ENCODE measurements around the gene FRMD4B.

Gene FRMD4B

GRCh38 chr3:69180869-69181591, 204.9 kb downstream of the FRMD4B start:
- H3F3A ChIP-seq (ENCODE audit: insufficient read depth, low read length): no peaks in the 10 kb centered on the region
- H3K4me2 ChIP-seq (ENCODE audit: low read length): no peak overlapping the region
- H3K27ac ChIP-seq (ENCODE audit: low read depth, low read length, poor library complexity, severe bottlenecking): no peak overlapping the region
- H4K20me1 ChIP-seq (ENCODE audit: insufficient read depth, low read length): no peaks in the 10 kb centered on the region
- H3K4me1 ChIP-seq (ENCODE audit: insufficient read depth, low read length, severe bottlenecking): no peaks in the 10 kb centered on the region
- H3K9me2 ChIP-seq (ENCODE audit: low read depth, low read length): no peaks in the 10 kb centered on the region
- TF ChIP-seq CTCF (IDR thresholded peaks at IDR 0.05; ENCODE audit: low read length) (no peak), EZH2 (IDR thresholded peaks at IDR 0.05; ENCODE audit: borderline replicate concordance, low read length) (no peak)
- no peak overlapping the region for H2AFZ ChIP-seq (ENCODE audit: low read length)
- no peaks in the 10 kb centered on the region for H3K36me3 ChIP-seq (ENCODE audit: insufficient read depth, low read length)
- H3K79me2 ChIP-seq (ENCODE audit: insufficient read depth, low read length): no peaks in the 10 kb centered on the region
- no peaks in the 10 kb centered on the region for H3K27me3 ChIP-seq (ENCODE audit: insufficient read depth, low read length)
- H3K9me3 ChIP-seq (ENCODE audit: low read length): no peaks in the 10 kb centered on the region
- H3K4me3 ChIP-seq (ENCODE audit: low read depth, low read length, poor library complexity, severe bottlenecking): no peak overlapping the region
- no peak overlapping the region for H3K9ac ChIP-seq (ENCODE audit: low read length)

GRCh38 chr3:69179740-69180372, 206.0 kb downstream of the FRMD4B start:
- no peaks in the 10 kb centered on the region for H4K20me1 ChIP-seq (ENCODE audit: insufficient read depth, low read length)
- H3K4me2 ChIP-seq (ENCODE audit: low read length): no peak overlapping the region
- TF ChIP-seq CTCF (IDR thresholded peaks at IDR 0.05; ENCODE audit: low read length): no peak
- TF ChIP-seq EZH2 (IDR thresholded peaks at IDR 0.05; ENCODE audit: borderline replicate concordance, low read length): no peak
- H3K4me1 ChIP-seq (ENCODE audit: insufficient read depth, low read length, severe bottlenecking): no peaks in the 10 kb centered on the region
- H3K27me3 ChIP-seq (ENCODE audit: insufficient read depth, low read length): no peaks in the 10 kb centered on the region
- H2AFZ ChIP-seq (ENCODE audit: low read length): no peak overlapping the region
- H3K9me3 ChIP-seq (ENCODE audit: low read length): no peaks in the 10 kb centered on the region
- no peaks in the 10 kb centered on the region for H3K9me2 ChIP-seq (ENCODE audit: low read depth, low read length)
- H3K36me3 ChIP-seq (ENCODE audit: insufficient read depth, low read length): no peaks in the 10 kb centered on the region
- no peak overlapping the region for H3K9ac ChIP-seq (ENCODE audit: low read length)
- no peaks in the 10 kb centered on the region for H3F3A ChIP-seq (ENCODE audit: insufficient read depth, low read length)
- no peaks in the 10 kb centered on the region for H3K79me2 ChIP-seq (ENCODE audit: insufficient read depth, low read length)
- no peak overlapping the region for H3K27ac ChIP-seq (ENCODE audit: low read depth, low read length, poor library complexity, severe bottlenecking)
- no peak overlapping the region for H3K4me3 ChIP-seq (ENCODE audit: low read depth, low read length, poor library complexity, severe bottlenecking)

DNA sequence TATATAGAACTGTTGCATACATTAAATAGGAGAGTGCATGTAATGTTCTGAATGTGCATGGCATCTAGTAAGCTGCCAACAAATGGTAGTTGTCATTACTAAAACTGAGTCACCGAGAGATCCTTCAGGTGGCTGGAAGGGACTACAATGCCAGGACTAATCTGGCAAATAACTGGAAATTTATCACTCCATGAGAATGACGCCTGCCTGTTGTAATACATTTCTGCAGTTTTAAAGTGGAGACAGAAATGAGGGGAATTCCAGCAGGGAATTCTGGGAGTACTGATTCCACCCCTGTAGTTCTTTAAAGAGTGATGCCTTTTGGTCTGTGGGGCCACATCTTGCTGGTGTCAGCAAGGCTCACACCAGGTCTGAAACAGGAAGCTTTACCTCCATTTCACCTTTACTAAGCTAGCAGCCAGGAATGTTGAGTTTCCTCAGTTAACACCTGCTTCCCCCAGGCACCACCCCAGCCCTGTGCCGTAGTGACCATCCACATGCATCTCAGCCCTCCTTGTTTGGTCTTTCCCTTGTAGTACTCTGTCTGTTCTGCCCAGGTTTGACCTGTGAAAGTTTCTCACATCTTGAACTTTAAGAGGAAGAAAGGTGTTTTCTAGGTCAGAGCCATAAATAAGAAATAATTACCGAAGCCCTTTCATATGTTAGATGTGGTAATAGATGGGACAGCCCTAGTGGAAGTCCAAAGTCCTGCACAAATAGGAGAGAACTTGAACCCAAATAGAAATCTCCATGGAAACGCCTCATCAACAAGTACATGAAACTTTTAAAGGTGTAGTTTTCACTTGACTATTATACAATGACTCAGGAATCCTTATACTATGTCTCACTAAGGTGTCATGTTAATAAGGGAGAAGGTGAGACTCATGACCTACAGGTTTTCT, 206.8 kb downstream of the FRMD4B start:
- no peaks in the 10 kb centered on the region for H3F3A ChIP-seq (ENCODE audit: insufficient read depth, low read length)
- no peak overlapping the region for H3K4me2 ChIP-seq (ENCODE audit: low read length)
- H3K27me3 ChIP-seq (ENCODE audit: insufficient read depth, low read length): no peaks in the 10 kb centered on the region
- H3K9me2 ChIP-seq (ENCODE audit: low read depth, low read length): no peaks in the 10 kb centered on the region
- no peaks in the 10 kb centered on the region for H3K4me1 ChIP-seq (ENCODE audit: insufficient read depth, low read length, severe bottlenecking)
- no peak overlapping the region for H2AFZ ChIP-seq (ENCODE audit: low read length)
- H3K4me3 ChIP-seq (ENCODE audit: low read depth, low read length, poor library complexity, severe bottlenecking): no peak overlapping the region
- no peak overlapping the region for H3K9ac ChIP-seq (ENCODE audit: low read length)
- H3K36me3 ChIP-seq (ENCODE audit: insufficient read depth, low read length): no peaks in the 10 kb centered on the region
- no peaks in the 10 kb centered on the region for H4K20me1 ChIP-seq (ENCODE audit: insufficient read depth, low read length)
- no peaks in the 10 kb centered on the region for H3K79me2 ChIP-seq (ENCODE audit: insufficient read depth, low read length)
- H3K9me3 ChIP-seq (ENCODE audit: low read length): no peaks in the 10 kb centered on the region
- H3K27ac ChIP-seq (ENCODE audit: low read depth, low read length, poor library complexity, severe bottlenecking): no peak overlapping the region
- no peak for TF ChIP-seq CTCF (IDR thresholded peaks at IDR 0.05; ENCODE audit: low read length)
- no peak for TF ChIP-seq EZH2 (IDR thresholded peaks at IDR 0.05; ENCODE audit: borderline replicate concordance, low read length)

Data from OCI-LY1 (cell line).